Measurements from ENCODE around the gene PMM1. TPM values are rescaled to one million over a fixed set of nuclear protein-coding genes. Genes with fewer than 3 reads are reported as not detected.

Gene PMM1
- total RNA-seq, 1 donor from 2014 or later, result 15.1 TPM

DNA sequence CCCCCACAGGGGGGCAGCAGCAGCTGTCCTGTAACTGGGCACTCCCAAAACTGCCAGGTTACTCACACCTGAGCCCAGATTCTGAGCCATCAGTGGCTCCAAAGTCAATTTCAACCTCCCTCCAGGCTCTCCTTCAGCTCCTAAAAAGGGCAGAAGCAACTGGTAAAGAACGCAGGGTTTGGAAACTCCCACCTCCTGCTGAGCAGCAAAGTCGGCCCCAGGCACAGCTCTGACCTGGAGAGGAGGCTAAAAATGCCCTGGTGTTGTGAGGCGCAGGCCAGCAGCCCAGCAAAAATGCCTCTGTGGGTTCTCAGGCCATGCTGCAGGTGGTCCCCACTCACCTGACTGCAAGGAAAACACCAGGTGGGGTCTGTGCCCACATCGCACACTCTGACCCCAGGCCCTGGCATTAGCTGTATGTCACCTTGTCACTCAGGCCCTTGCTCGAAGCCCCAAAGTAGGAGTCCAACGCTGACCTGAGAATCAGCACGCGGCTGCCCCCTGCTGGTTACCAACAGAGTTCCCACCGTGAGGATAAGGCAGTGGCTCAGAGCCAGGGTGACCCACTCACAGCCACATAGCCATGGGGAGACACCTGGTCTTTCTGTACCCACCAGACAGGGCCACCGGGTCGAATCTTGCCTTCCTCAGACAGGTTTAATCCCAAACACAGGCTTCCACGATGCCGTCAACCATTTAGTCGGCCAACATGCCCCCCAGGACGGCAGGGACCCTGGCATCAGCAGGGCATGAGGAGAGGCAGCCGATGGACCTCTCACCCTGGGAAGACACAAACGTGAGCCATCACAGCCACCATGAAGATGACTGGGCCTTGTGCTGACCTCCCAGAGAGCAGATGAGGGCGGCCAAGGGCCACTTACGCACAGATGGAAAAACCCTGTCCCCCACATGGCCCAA lies 56.5 kb downstream of the PMM1 start:
- Mint-ChIP-seq H3K36me3 (ENCODE audit: low read depth) (peaks cover 63% of the 10 kb centered on the region), H3K27me3 (no peaks in the 10 kb centered on the region), H3K4me3 (no peak overlapping the region), H3K4me1 (no peaks in the 10 kb centered on the region), H3K9me3 (no peaks in the 10 kb centered on the region), H3K27ac (no peak overlapping the region)
- TF ChIP-seq, protein P1, sequence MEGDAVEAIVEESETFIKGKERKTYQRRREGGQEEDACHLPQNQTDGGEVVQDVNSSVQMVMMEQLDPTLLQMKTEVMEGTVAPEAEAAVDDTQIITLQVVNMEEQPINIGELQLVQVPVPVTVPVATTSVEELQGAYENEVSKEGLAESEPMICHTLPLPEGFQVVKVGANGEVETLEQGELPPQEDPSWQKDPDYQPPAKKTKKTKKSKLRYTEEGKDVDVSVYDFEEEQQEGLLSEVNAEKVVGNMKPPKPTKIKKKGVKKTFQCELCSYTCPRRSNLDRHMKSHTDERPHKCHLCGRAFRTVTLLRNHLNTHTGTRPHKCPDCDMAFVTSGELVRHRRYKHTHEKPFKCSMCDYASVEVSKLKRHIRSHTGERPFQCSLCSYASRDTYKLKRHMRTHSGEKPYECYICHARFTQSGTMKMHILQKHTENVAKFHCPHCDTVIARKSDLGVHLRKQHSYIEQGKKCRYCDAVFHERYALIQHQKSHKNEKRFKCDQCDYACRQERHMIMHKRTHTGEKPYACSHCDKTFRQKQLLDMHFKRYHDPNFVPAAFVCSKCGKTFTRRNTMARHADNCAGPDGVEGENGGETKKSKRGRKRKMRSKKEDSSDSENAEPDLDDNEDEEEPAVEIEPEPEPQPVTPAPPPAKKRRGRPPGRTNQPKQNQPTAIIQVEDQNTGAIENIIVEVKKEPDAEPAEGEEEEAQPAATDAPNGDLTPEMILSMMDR (IDR thresholded peaks at IDR 0.05), result peak; percentile 23
- ChIA-PET CTCF (interaction anchor here (1.3 to 2.3 kb wide), 3 partner anchors 9 to 131 kb away, joined by 4 to 19 read pairs (median 5); no protein-coding TSS in a partner anchor), POLR2A (interaction anchor here (0.6 to 1.4 kb wide), 3 partner anchors 86 to 129 kb away, joined by 4 to 9 read pairs (median 5); partner anchors contain the start of gene TOB2)
- peak; percentile 64 for DNase-seq
- ATAC-seq (ENCODE audit: low read depth), result peak; percentile 86
- intact Hi-C loops (cut with micrococcal nuclease), result loop anchor here (1.0 to 2.0 kb wide), 3 partner anchors 64 to 246 kb away; partner anchors contain the start of gene RANGAP1

DNA sequence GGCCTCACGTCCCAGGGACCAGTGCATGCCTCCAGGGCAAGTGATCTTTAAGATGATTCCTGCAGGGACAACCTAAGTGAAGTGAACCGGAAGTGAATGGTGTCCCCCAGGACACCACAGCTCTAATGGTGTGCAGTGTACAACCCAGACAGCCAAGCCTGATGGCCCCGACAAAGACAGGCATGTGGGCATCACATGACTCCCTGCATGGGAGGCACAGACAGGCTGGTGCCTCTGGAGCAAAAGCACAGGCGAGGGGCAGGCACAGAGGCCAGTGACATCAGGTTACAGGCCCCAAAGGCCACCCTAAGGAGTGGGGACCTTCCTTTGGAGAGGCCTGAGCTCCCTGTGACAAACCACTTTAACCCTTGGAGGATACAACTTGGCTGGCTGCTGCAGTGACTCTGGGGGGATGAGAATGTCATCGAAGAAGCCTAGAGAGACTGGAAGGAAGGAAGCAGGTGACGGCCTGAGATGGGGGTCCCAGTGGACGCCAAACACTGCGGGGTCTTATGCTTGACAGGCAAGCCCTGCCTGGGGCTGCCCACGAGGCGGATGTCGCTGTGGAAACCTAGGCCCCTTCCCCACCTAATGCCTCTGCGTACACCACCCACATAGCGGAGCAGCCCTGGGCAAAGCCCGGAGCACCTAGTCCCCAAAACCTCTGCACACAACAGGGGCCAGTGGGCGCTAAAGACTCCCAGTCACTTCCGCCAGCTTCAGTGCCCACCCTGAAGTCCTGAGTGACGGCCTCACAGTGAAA lies 57.7 kb downstream of the PMM1 start:
- Mint-ChIP-seq H3K27me3 (no peaks in the 10 kb centered on the region), H3K4me1 (no peaks in the 10 kb centered on the region), H3K27ac (no peak overlapping the region), H3K9me3 (no peaks in the 10 kb centered on the region), H3K36me3 (ENCODE audit: low read depth) (peaks cover 67% of the 10 kb centered on the region), H3K4me3 (no peak overlapping the region)
- ChIA-PET POLR2A (interaction anchor here (1.4 kb wide), 1 partner anchor 128 kb away, joined by 4 read pairs; no protein-coding TSS in a partner anchor), CTCF (interaction anchor here (1.3 to 2.3 kb wide), 3 partner anchors 10 to 129 kb away, joined by 4 to 19 read pairs (median 5); no protein-coding TSS in a partner anchor)
- TF ChIP-seq, protein P1 (IDR thresholded peaks at IDR 0.05), result no peak
- ATAC-seq (ENCODE audit: low read depth) (no peak), DNase-seq (no peak)
- intact Hi-C loops (cut with micrococcal nuclease), result loop anchor here (2.0 kb wide), 2 partner anchors 65 to 245 kb away; partner anchors contain the start of gene RANGAP1

DNA sequence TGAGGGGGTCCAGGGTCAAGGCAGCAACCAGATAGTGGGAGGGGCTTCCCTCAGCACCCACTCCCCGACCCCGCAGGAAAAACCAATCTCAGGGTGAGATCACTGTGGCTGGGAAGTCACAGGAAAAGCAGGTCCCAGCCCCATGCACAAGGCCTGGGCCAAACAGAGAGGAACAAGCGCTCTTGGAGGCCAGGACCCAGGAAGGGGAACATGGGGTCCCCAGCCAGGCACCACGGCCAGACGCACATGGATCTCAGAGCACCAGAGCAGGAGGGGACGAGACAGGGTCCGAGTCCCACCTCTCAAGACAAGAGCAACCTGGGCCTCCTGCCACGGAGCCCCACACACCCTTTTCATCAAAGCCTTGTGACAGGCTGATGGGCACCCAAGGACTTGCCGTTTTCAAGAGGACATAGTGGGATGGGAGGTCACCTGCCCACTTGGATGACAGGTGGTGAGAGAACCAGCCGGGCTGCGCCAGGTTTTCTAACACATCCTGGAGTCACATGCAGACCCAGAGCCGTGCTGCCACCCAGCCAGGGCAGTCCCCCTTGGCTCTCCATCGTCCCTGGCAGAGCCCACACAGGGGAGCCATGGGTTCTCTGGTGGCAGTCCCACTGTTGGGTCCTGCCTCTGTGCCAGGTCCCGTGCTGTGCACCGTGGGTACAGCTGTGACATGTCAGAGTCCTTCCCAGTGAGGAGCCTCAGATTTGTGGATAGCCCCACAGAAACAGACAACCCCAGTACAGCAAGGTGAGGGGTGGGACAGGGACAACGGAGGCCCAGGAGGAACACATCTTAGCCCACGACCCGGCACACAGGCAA lies 58.5 kb downstream of the PMM1 start:
- TF ChIP-seq, protein P1 (IDR thresholded peaks at IDR 0.05), result no peak
- Mint-ChIP-seq H3K27ac (no peak overlapping the region), H3K27me3 (no peaks in the 10 kb centered on the region), H3K4me1 (peaks cover 6% of the 10 kb centered on the region), H3K4me3 (no peak overlapping the region), H3K36me3 (ENCODE audit: low read depth) (peaks cover 75% of the 10 kb centered on the region), H3K9me3 (no peaks in the 10 kb centered on the region)
- POLR2A ChIA-PET, result no interaction called here
- ATAC-seq (ENCODE audit: low read depth) (no peak), DNase-seq (no peak)
- intact Hi-C loops (cut with micrococcal nuclease), result no loop called here
- CTCF ChIA-PET, result interaction anchor here (1.1 to 2.3 kb wide), 3 partner anchors 13 to 129 kb away, joined by 4 to 19 read pairs (median 5); no protein-coding TSS in a partner anchor

DNA sequence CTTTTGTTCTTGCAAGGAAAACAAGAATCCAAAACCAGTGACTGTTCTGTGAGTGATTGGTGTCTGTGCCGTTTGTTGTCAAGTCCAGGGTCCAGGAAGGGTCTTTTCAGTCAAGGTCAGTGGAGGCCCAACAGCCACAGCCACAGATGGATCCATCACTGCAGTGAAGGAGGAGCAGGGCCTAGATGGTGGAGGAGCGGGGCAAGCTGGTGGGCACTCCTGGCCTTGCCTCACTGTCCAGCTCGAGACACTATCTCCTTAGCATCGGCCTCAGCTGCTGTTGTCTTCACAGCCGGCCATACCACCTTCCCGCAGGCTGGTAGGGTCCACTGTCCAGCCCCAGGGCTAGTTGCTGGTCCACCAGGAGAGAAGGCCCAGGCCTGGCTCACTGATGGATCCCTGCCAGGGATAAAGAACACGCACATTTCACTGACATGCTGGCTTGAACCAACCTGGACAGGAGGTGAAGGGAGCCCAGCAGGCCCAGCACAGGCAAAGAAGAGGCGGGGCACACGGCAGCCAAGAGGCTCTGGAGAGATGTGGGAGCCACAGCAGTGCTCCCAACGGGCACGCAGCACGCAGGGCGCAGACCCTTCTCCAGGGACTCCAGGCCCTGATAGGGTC lies 60.6 kb downstream of the PMM1 start:
- no peaks in the 10 kb centered on the region for H3K9me3 Mint-ChIP-seq
- ATAC-seq (ENCODE audit: low read depth) (no peak), DNase-seq (no peak)
- H3K4me3 Mint-ChIP-seq, result no peak overlapping the region
- CTCF ChIA-PET, result interaction anchor here (6.2 kb wide), 1 partner anchor 126 kb away, joined by 111 read pairs; no protein-coding TSS in a partner anchor
- POLR2A ChIA-PET, result interaction anchor here (2.2 kb wide), 1 partner anchor 60 kb away, joined by 7 read pairs; the partner anchor contains the start of genes ACO2 and PHF5A
- H3K4me1 Mint-ChIP-seq, result peaks cover 18% of the 10 kb centered on the region
- no peaks in the 10 kb centered on the region for H3K27me3 Mint-ChIP-seq
- TF ChIP-seq, protein P1 (IDR thresholded peaks at IDR 0.05), result no peak
- peaks cover 87% of the 10 kb centered on the region for H3K36me3 Mint-ChIP-seq (ENCODE audit: low read depth)
- H3K27ac Mint-ChIP-seq, result peak overlapping the region; percentile 25
- intact Hi-C loops (cut with micrococcal nuclease), result no loop called here

Data from activated B cell treated with CpG ODN at 0.5 μM for 24 hours (primary cell).